Measurements from ENCODE around the gene IDH2. TPM values are rescaled to one million over a fixed set of nuclear protein-coding genes. Genes with fewer than 3 reads are reported as not detected.

IDH2 gene
- total and polyA plus RNA-seq, 2 donors (not counting 3 experiments of a cell fraction or from before 2014, with no cell fraction given), result 123 to 127 TPM

- peaks cover 2 to 34% of the 10 kb centered on the region in 2 experiments for H3K36me3 ChIP-seq (ENCODE audit: control insufficient read depth in 2 of 2, extremely low read depth in 1 of 2, insufficient read depth in 2 of 2, low read length in 2 of 2)
- POLR2A ChIA-PET, result no interaction called here
- dilution Hi-C loops (cut with MboI; ENCODE audit: extremely low pct_ligation_motif_present, low sequenced_read_pairs) (no loop called here), intact Hi-C loops (cut with micrococcal nuclease) (no loop called here)
- no peak for DNase-seq (ENCODE audit: low read depth, low spot score)
- H3K9me3 ChIP-seq (replicated peaks; ENCODE audit: control insufficient read depth, insufficient read depth, low read length), result no peaks in the 10 kb centered on the region
- CTCF ChIA-PET, result interaction anchor here (0.8 to 5.0 kb wide), 7 partner anchors 14 to 210 kb away, joined by 3 to 38 read pairs (median 12); partner anchors contain the start of genes AP3S2 and IDH2
- no peak for TF ChIP-seq MAX (IDR thresholded peaks at IDR 0.05; ENCODE audit: insufficient read depth, insufficient read length)
- no peak for TF ChIP-seq GATA2 (IDR thresholded peaks at IDR 0.05; ENCODE audit: insufficient read depth, insufficient read length, low read depth, low read length)
- TF ChIP-seq POLR2AphosphoS5 (IDR thresholded peaks at IDR 0.05; ENCODE audit: insufficient read depth, low read depth, low read length), result no peak
- no peak for TF ChIP-seq FOS (IDR thresholded peaks at IDR 0.05; ENCODE audit: borderline replicate concordance, insufficient read depth, low read length)
- TF ChIP-seq JUN (IDR thresholded peaks at IDR 0.05; ENCODE audit: borderline replicate concordance, insufficient read depth, insufficient read length, low read depth), result no peak
- no peak for TF ChIP-seq MYC (IDR thresholded peaks at IDR 0.05; ENCODE audit: low read depth, low read length)
- TF ChIP-seq EZH2 (IDR thresholded peaks at IDR 0.05; ENCODE audit: borderline replicate concordance, low read depth, low read length, severe bottlenecking), result no peak
- no peak for TF ChIP-seq CTCF (IDR thresholded peaks at IDR 0.05; ENCODE audit: extremely low read depth in 1 of 2, insufficient read depth in 1 of 2, low read depth in 1 of 2, low read length in 2 of 2)
- no peak for TF ChIP-seq POLR2A (IDR thresholded peaks at IDR 0.05; ENCODE audit: low read depth, low read length)
- H3K4me1 ChIP-seq (ENCODE audit: control insufficient read depth, extremely low read depth, insufficient read depth, low read length), result no peaks in the 10 kb centered on the region
- H3K79me2 ChIP-seq (ENCODE audit: control insufficient read depth, insufficient read depth, low read length), result no peaks in the 10 kb centered on the region
- H3K4me3 ChIP-seq (replicated peaks in 1 of 3; ENCODE audit: insufficient read depth in 1 of 3, low read depth in 1 of 3, low read length in 3 of 3), result no peak overlapping the region
- H4K20me1 ChIP-seq (replicated peaks; ENCODE audit: control insufficient read depth, extremely low read depth, insufficient read depth, low read length), result no peaks in the 10 kb centered on the region
- no peaks in the 10 kb centered on the region for H3K9me1 ChIP-seq (replicated peaks; ENCODE audit: control insufficient read depth, extremely low read depth, insufficient read depth, low read length)
- no peaks in the 10 kb centered on the region for H3K27me3 ChIP-seq (ENCODE audit: control insufficient read depth in 2 of 2, insufficient read depth in 2 of 2, low read length in 2 of 2)
- H3K27ac ChIP-seq (ENCODE audit: insufficient read depth, low read depth, low read length), result no peak overlapping the region
- no peak overlapping the region for H3K4me2 ChIP-seq (ENCODE audit: insufficient read depth, low read length)
- no peak overlapping the region for H3K9ac ChIP-seq (replicated peaks; ENCODE audit: extremely low read depth, insufficient read depth, low read length)
- no TSS peak for BruUV-seq (replicated peaks)
- no peak for FAIRE-seq
- no peak overlapping the region for H2AFZ ChIP-seq (ENCODE audit: low read depth, low read length)
Measured at GRCh38 chr15:90084876-90085423, 17.3 kb downstream of the IDH2 start.

Measured in endothelial cell of umbilical vein (primary cell).